ENCODE results near the gene HPF1. TPM values are rescaled to one million over a fixed set of nuclear protein-coding genes. Genes with fewer than 3 reads are reported as not detected.

The HPF1 gene
- total RNA-seq, 1 experiment from 2014 or later: 26.9 TPM

- Histone ChIP-seq H3K4me3 (no peak overlapping the region), H3K79me2 (ENCODE audit: low read depth) (0 out of 2 replicates have a peak, but pooled peaks cover 5% of the 10 kb centered on the region), H3K36me3 (ENCODE audit: low read depth) (no peaks in the 10 kb centered on the region), H3K27ac (no peak overlapping the region), H4K20me1 (ENCODE audit: insufficient read depth) (no peaks in the 10 kb centered on the region), H3K9me3 (ENCODE audit: insufficient read depth, low read depth) (no peaks in the 10 kb centered on the region), H3K27me3 (ENCODE audit: insufficient read depth, low read depth) (no peaks in the 10 kb centered on the region), H3F3A (ENCODE audit: insufficient read depth, low read depth) (no peaks in the 10 kb centered on the region), H3K9me2 (ENCODE audit: insufficient read depth) (no peaks in the 10 kb centered on the region), H3K4me2 (no peak overlapping the region), H2AFZ (no peak overlapping the region), H3K4me1 (replicated peaks; ENCODE audit: insufficient read depth) (no peaks in the 10 kb centered on the region)
- no TSS peak for BruUV-seq (replicated peaks)
- POLR2A ChIA-PET (ENCODE audit: unreplicated experiment): no interaction called here
- CTCF ChIA-PET: no interaction called here
- intact Hi-C loops (cut with micrococcal nuclease; ENCODE audit: unreplicated experiment): no loop called here
- DNase-seq: no peak
- no peak for TF ChIP-seq EZH2 (IDR thresholded peaks at IDR 0.05; ENCODE audit: low read depth)
- no peak for TF ChIP-seq CTCF (conservative IDR thresholded peaks at IDR 0.05)
Measured at GRCh38 chr4:169682372-169683047, 75.2 kb downstream of the HPF1 start.

Other genes starting within 250 kb of the HPF1 start
- gene NEK1, start 145.4 kb downstream of the HPF1 start, total RNA-seq (2021): 12.2 and 18.6 TPM in 2 replicates
- 38.8 and 51.6 TPM in 2 replicates for gene CLCN3, start 137.4 kb downstream of the HPF1 start, total RNA-seq (2021)

All from PC-9 (cell line).